HepG2 (cell line): ENCODE results near the gene OR2F2. TPM values are rescaled to one million over a fixed set of nuclear protein-coding genes. Genes with fewer than 3 reads are reported as not detected.
A peak's percentile ranks its signal among the peaks of the same experiment; 100 is the strongest.

Source experiments
- ARHGAP35 ChIP-seq: sonication (generic); formaldehyde crosslinking; IDR thresholded peaks from 2 replicates; pipeline ENCODE4 v1.9.0; 2022; ENCODE audit warnings: mild to moderate bottlenecking, inconsistent platforms, moderate library complexity, missing genetic modification reagents, borderline replicate concordance
- E2F1 ChIP-seq: sonication (generic); formaldehyde crosslinking; IDR thresholded peaks from 2 replicates; pipeline ENCODE4 v1.5.0; 2020; ENCODE audit warnings: missing genetic modification reagents
- EEA1 ChIP-seq: sonication (generic); formaldehyde crosslinking; IDR thresholded peaks from 2 replicates; pipeline ENCODE4 v1.5.1; 2020; ENCODE audit warnings: mild to moderate bottlenecking, missing genetic modification reagents, borderline replicate concordance
- ERF ChIP-seq: IDR thresholded peaks from 2 replicates; pipeline ENCODE4 v1.6.1; 2018; ENCODE audit warnings: missing biosample characterization, missing genetic modification reagents
- FOXA3 ChIP-seq: IDR thresholded peaks from 2 replicates; pipeline ENCODE4 v1.6.1; 2016; ENCODE audit warnings: missing genetic modification reagents, missing compliant biosample characterization
- FOXJ3 ChIP-seq: sonication (generic); formaldehyde crosslinking; IDR thresholded peaks from 2 replicates; pipeline ENCODE4 v1.4.0; 2020; ENCODE audit warnings: missing genetic modification reagents, mild to moderate bottlenecking, borderline replicate concordance
- GTF3A ChIP-seq: sonication (generic); formaldehyde crosslinking; conservative IDR thresholded peaks from 2 replicates; pipeline ENCODE4 v1.4.0; 2020; ENCODE audit warnings: mild to moderate bottlenecking, missing genetic modification reagents
- HMG20B ChIP-seq: conservative IDR thresholded peaks from 2 replicates; pipeline ENCODE4 v1.6.1; 2016; ENCODE audit warnings: missing genetic modification reagents, missing compliant biosample characterization
- IRX3 ChIP-seq: sonication (generic); formaldehyde crosslinking; IDR thresholded peaks from 2 replicates; pipeline ENCODE4 v1.8.1; 2023; ENCODE audit warnings: mild to moderate bottlenecking, low read depth, missing genetic modification reagents, borderline replicate concordance
- MZF1 ChIP-seq: sonication (generic); formaldehyde crosslinking; IDR thresholded peaks from 2 replicates; pipeline ENCODE4 v1.8.1; 2023; ENCODE audit warnings: mild to moderate bottlenecking, missing genetic modification reagents, borderline replicate concordance
- PPARG ChIP-seq: conservative IDR thresholded peaks from 2 replicates; pipeline ENCODE4 v1.6.1; 2016; ENCODE audit warnings: missing biosample characterization, missing genetic modification reagents
- RFXANK ChIP-seq: IDR thresholded peaks from 2 replicates; pipeline ENCODE4 v1.6.1; 2016
- TCF7 ChIP-seq: sonication (generic); IDR thresholded peaks from 2 replicates; pipeline ENCODE4 v1.6.1; 2016; ENCODE audit warnings: antibody characterized with exemption, low read depth
- TCF7L2 ChIP-seq: IDR thresholded peaks from 2 replicates; pipeline ENCODE4 v1.6.1; 2011; ENCODE audit warnings: mild to moderate bottlenecking, low read depth, low read length, moderate library complexity
- TERF1 ChIP-seq: sonication (generic); formaldehyde crosslinking; IDR thresholded peaks from 2 replicates; pipeline ENCODE4 v1.8.0; 2022; ENCODE audit warnings: mild to moderate bottlenecking, missing genetic modification reagents, moderate library complexity
- TRIM22 ChIP-seq: fragments of 450-650 bp; IDR thresholded peaks from 2 replicates; pipeline ENCODE4 v1.6.1; 2017
- YEATS4 ChIP-seq: sonication (generic); formaldehyde crosslinking; IDR thresholded peaks from 2 replicates; pipeline ENCODE4 v1.4.0; 2020; ENCODE audit warnings: missing genetic modification reagents, borderline replicate concordance
- ZBTB20 ChIP-seq: sonication (generic); formaldehyde crosslinking; IDR thresholded peaks from 2 replicates; pipeline ENCODE4 v1.8.1; 2023; ENCODE audit warnings: missing genetic modification reagents, low read depth, mild to moderate bottlenecking, borderline replicate concordance
- ZNF17 ChIP-seq: sonication (generic); formaldehyde crosslinking; IDR thresholded peaks from 2 replicates; pipeline ENCODE4 v1.5.0; 2020; ENCODE audit warnings: mild to moderate bottlenecking, missing genetic modification reagents
- ZNF296 ChIP-seq: sonication (generic); formaldehyde crosslinking; conservative IDR thresholded peaks from 2 replicates; pipeline ENCODE4 v1.5.0; 2020; ENCODE audit warnings: mild to moderate bottlenecking, missing genetic modification reagents
- ZNF343 ChIP-seq: sonication (generic); formaldehyde crosslinking; IDR thresholded peaks from 2 replicates; pipeline ENCODE4 v1.4.0; 2020; ENCODE audit warnings: mild to moderate bottlenecking, missing genetic modification reagents
- ZNF432 ChIP-seq: sonication (generic); formaldehyde crosslinking; IDR thresholded peaks from 2 replicates; pipeline ENCODE4 v1.5.0; 2020; ENCODE audit warnings: missing genetic modification reagents, mild to moderate bottlenecking, borderline replicate concordance
- ZNF703 ChIP-seq: sonication (generic); formaldehyde crosslinking; IDR thresholded peaks from 2 replicates; pipeline ENCODE4 v1.5.1; 2020; ENCODE audit warnings: missing genetic modification reagents, mild to moderate bottlenecking, moderate library complexity, borderline replicate concordance
- polyA plus RNA-seq, 8 experiments: library from polyadenylated mRNA; depleted of rRNA in 3 of 8; stranded (reverse) in 7 of 8; unstranded in 1 of 8; fragments of >200 nt; fragmentation: Illumina TruSeq in 4 of 8; extraction: Trizol in 4 of 8; gene quantifications; 2 replicates each; pipeline versions ENCODE4 v1.2.1 to v1.2.3, GENCODE V29; 2011 to 2016; ENCODE audit warnings: low read depth in 4 of 8, missing spikeins in 1 of 8, mixed read lengths in 1 of 8; ENCODE audit not compliant: insufficient read depth in 1 of 8
- total RNA-seq, 5 experiments: library from RNA; depleted of rRNA; stranded (reverse); fragments of >200 nt; fragmentation: Illumina TruSeq; extraction: Trizol; gene quantifications; 2 replicates each; pipeline ENCODE4 v1.2.3, GENCODE V29; 2016; ENCODE audit warnings: low read depth in 1 of 5

The OR2F2 gene
- total and polyA plus RNA-seq, 2 of the 13 experiments (the other 11 are each of a cell fraction or from before 2014, with no cell fraction given): 0.13 TPM; not detected in 1

GRCh38 chr7:143900230-143900766 lies 34.7 kb upstream of the OR2F2 start (continued):
- TF ChIP-seq TCF7: peak; percentile 44; the same call in 1 of the 2 replicates
- no peak for TF ChIP-seq EEA1
- peak; percentile 80; the same call in 1 of the 2 replicates for TF ChIP-seq ERF (CRISPR knock-in tag)
- TF ChIP-seq TERF1 (CRISPR knock-in tag): no peak
- 0 out of 2 replicates have a peak, but pooled peaks have one; percentile 28 for TF ChIP-seq PPARG
- no peak for TF ChIP-seq ARHGAP35 (CRISPR knock-in tag)
- no peak; the same call in 1 of the 2 replicates for TF ChIP-seq YEATS4 (CRISPR knock-in tag)
- no peak; the same call in 1 of the 2 replicates for TF ChIP-seq ZBTB20 (CRISPR knock-in tag)
- TF ChIP-seq TCF7L2: no peak
- peak; percentile 91 for TF ChIP-seq FOXA3
- TF ChIP-seq IRX3: no peak
- peak; percentile 64; the same call in 1 of the 2 replicates for TF ChIP-seq HMG20B (CRISPR knock-in tag)
- TF ChIP-seq ZNF703: no peak
- no peak for TF ChIP-seq E2F1 (CRISPR knock-in tag)
- no peak for TF ChIP-seq ZNF343 (CRISPR knock-in tag)
- TF ChIP-seq MZF1 (CRISPR knock-in tag): no peak
- TF ChIP-seq ZNF17 (CRISPR knock-in tag): no peak
- TF ChIP-seq RFXANK (CRISPR knock-in tag): no peak
- TF ChIP-seq ZNF296: no peak
- no peak for TF ChIP-seq FOXJ3 (CRISPR knock-in tag)
- TF ChIP-seq TRIM22: no peak
- TF ChIP-seq GTF3A (CRISPR knock-in tag): no peak
- TF ChIP-seq ZNF432 (CRISPR knock-in tag): no peak
